HepG2 (cell line): Measurements from ENCODE around the gene PFKL. TPM values are rescaled to one million over a fixed set of nuclear protein-coding genes. Genes with fewer than 3 reads are reported as not detected.

Experiments
- ATAC-seq: fragments of 200-7000 bp; cut with Tn5 transposase; 3 replicates; pipeline ENCODE4 v1.9.1; 2020; ENCODE audit warnings: mild to moderate bottlenecking, moderate library complexity
- BruUV-seq: library from RNA; stranded (reverse); fragments of 400-500 nt; replicated peaks from 2 replicates; lab custom pipeline; 2021; lab: Mats Ljungman, UMichigan
- CTCF ChIA-PET: fragments of 300-600 bp; formaldehyde crosslinking; extraction: SDS; loops from one replicate; lab custom pipeline; 2021; ENCODE audit warnings: low total read pairs, inconsistent platforms, low intra/inter-chr PET ratio; lab: Yijun Ruan, JAX
- POLR2A ChIA-PET: fragments of 350-600 bp; sonication (Branson Sonifier 250); formaldehyde crosslinking; loops from one replicate; lab custom pipeline; 2020; ENCODE audit warnings: antibody characterized with exemption, inconsistent platforms; lab: Yijun Ruan, JAX
- DNase-seq: peaks from one replicate; pipeline ENCODE4 v3.0.0-alpha.2; 2015; ENCODE audit warnings: low spot score
- FAIRE-seq: peaks from 3 replicates; lab custom pipeline; 2011; peaks lifted over from hg19 to GRCh38; lab: Jason Lieb, UNC
- H2AFZ ChIP-seq: one replicate; pipeline ENCODE4 v1.6.1; 2011; ENCODE audit warnings: low read length, inconsistent platforms
- H3K27ac ChIP-seq: fragments of 300-600 bp; 3 replicates; pipeline ENCODE4 v1.8.0; 2011; ENCODE audit warnings: mixed run types, mild to moderate bottlenecking, mixed read lengths, low read length, inconsistent platforms; ENCODE audit not compliant: insufficient read depth; ENCODE audit errors: extremely low read length
- H3K27me3 ChIP-seq, 2 experiments: fragments of 200-600 bp in 1 of 2; 2 replicates in 1 of 2; 3 replicates in 1 of 2; pipeline versions ENCODE4 v1.6.0 to v1.8.0; 2011; ENCODE audit warnings: low read length in 2 of 2, mild to moderate bottlenecking in 2 of 2, moderate library complexity in 2 of 2, inconsistent platforms in 1 of 2; ENCODE audit not compliant: insufficient read depth in 2 of 2, control insufficient read depth in 1 of 2
- H3K36me3 ChIP-seq, 2 experiments: fragments of 200-600 bp in 1 of 2; replicated peaks in 1 of 2; 2 replicates in 1 of 2; 3 replicates in 1 of 2; pipeline versions ENCODE4 v1.5.1 to v1.8.0; 2011; ENCODE audit warnings: low read length in 2 of 2, inconsistent platforms in 1 of 2; ENCODE audit not compliant: insufficient read depth in 2 of 2, control insufficient read depth in 1 of 2
- H3K4me1 ChIP-seq: 2 replicates; pipeline ENCODE4 v1.5.1; 2012; ENCODE audit warnings: low read length, inconsistent platforms; ENCODE audit not compliant: insufficient read depth
- H3K4me2 ChIP-seq: 2 replicates; pipeline ENCODE4 v1.6.0; 2011; ENCODE audit warnings: low read depth, low read length, inconsistent platforms
- H3K4me3 ChIP-seq, 3 experiments: fragments of 200-600 bp in 1 of 3; sonication (generic), shearing (Covaris generic) in 1 of 3; replicated peaks in 1 of 3; 2 replicates each; pipeline ENCODE4 v1.5.1; 2011 to 2016; ENCODE audit warnings: low read length in 3 of 3, inconsistent platforms in 2 of 3, low read depth in 2 of 3, mild to moderate bottlenecking in 2 of 3, control low read depth in 1 of 3, mixed read lengths in 1 of 3; ENCODE audit not compliant: insufficient read depth in 1 of 3
- H3K79me2 ChIP-seq: one replicate; pipeline ENCODE4 v1.6.1; 2011; ENCODE audit warnings: low read length, inconsistent platforms; ENCODE audit not compliant: insufficient read depth
- H3K9ac ChIP-seq: 2 replicates; pipeline ENCODE4 v1.6.0; 2011; ENCODE audit warnings: mild to moderate bottlenecking, low read depth, low read length, inconsistent platforms; ENCODE audit not compliant: insufficient read depth
- H3K9me3 ChIP-seq: 2 replicates; pipeline ENCODE4 v1.5.1; 2012; ENCODE audit warnings: mild to moderate bottlenecking, low read length
- H4K20me1 ChIP-seq: 2 replicates; pipeline ENCODE4 v1.6.0; 2011; ENCODE audit warnings: inconsistent platforms, mild to moderate bottlenecking, low read length, moderate library complexity; ENCODE audit not compliant: insufficient read depth
- AGO2 ChIP-seq: fragments of 200-400 bp; formaldehyde crosslinking; optimal IDR thresholded peaks from 2 replicates; pipeline ENCODE3; 2017; ENCODE audit warnings: mild to moderate bottlenecking, low read depth, low read length, moderate library complexity
- GABPB1 ChIP-seq: IDR thresholded peaks from 2 replicates; pipeline ENCODE4 v1.6.1; 2016; ENCODE audit warnings: mild to moderate bottlenecking, missing genetic modification reagents, moderate library complexity, missing compliant biosample characterization
- PHF8 ChIP-seq: sonication (generic); formaldehyde crosslinking; IDR thresholded peaks from 2 replicates; pipeline ENCODE4 v1.5.0; 2020; ENCODE audit warnings: missing genetic modification reagents
- POLR2A ChIP-seq, 2 experiments: IDR thresholded peaks; 2 replicates each; pipeline ENCODE4 v1.6.1; 2011; ENCODE audit warnings: low read depth in 2 of 2, low read length in 2 of 2, mild to moderate bottlenecking in 1 of 2, moderate library complexity in 1 of 2; ENCODE audit not compliant: insufficient read depth in 1 of 2
- POLR2AphosphoS2 ChIP-seq: IDR thresholded peaks from 2 replicates; pipeline ENCODE4 v1.6.1; 2011; ENCODE audit warnings: low read depth, low read length, improper control_type of control experiment
- RBFOX2 ChIP-seq: fragments of 200-400 bp; formaldehyde crosslinking; IDR thresholded peaks from 2 replicates; pipeline ENCODE4 v1.6.1; 2017; ENCODE audit warnings: low read depth, mild to moderate bottlenecking, low read length
- REL ChIP-seq: sonication (generic); formaldehyde crosslinking; conservative IDR thresholded peaks from 2 replicates; pipeline ENCODE4 v1.8.0; 2022; ENCODE audit warnings: mild to moderate bottlenecking, missing genetic modification reagents, moderate library complexity
- ZNF543 ChIP-seq: sonication (generic); formaldehyde crosslinking; IDR thresholded peaks from 2 replicates; pipeline ENCODE4 v1.4.0; 2020; ENCODE audit warnings: mild to moderate bottlenecking, missing genetic modification reagents
- ZNF550 ChIP-seq: sonication (generic); formaldehyde crosslinking; IDR thresholded peaks from 2 replicates; pipeline ENCODE4 v1.4.0; 2020; ENCODE audit warnings: mild to moderate bottlenecking, missing genetic modification reagents, borderline replicate concordance
- WGBS: methylation state at CpG from one replicate; pipeline ENCODE4 v1.1.6; 2017; ENCODE audit warnings: low lambda C conversion rate; 5-methylcytosine and 5-hydroxymethylcytosine counted together
- in situ Hi-C: cut with HindIII; loops from 2 replicates; pipeline ENCODE4 v1.10.0; 2017; ENCODE audit warnings: low pct_unique_long_range_greater_than_20kb; ENCODE audit not compliant: extremely low pct_ligation_motif_present
- intact Hi-C: fragments of 100-400 bp; cut with micrococcal nuclease; formaldehyde crosslinking; loops from one replicate; pipeline ENCODE4 v1.10.0; 2022; ENCODE audit not compliant: unreplicated experiment
- polyA plus RNA-seq, 8 experiments: library from polyadenylated mRNA; depleted of rRNA in 3 of 8; stranded (reverse) in 7 of 8; unstranded in 1 of 8; fragments of >200 nt; fragmentation: Illumina TruSeq in 4 of 8; extraction: Trizol in 4 of 8; gene quantifications; 2 replicates each; pipeline versions ENCODE4 v1.2.1 to v1.2.3, GENCODE V29; 2011 to 2016; ENCODE audit warnings: low read depth in 4 of 8, missing spikeins in 1 of 8, mixed read lengths in 1 of 8; ENCODE audit not compliant: insufficient read depth in 1 of 8
- total RNA-seq, 5 experiments: library from RNA; depleted of rRNA; stranded (reverse); fragments of >200 nt; fragmentation: Illumina TruSeq; extraction: Trizol; gene quantifications; 2 replicates each; pipeline ENCODE4 v1.2.3, GENCODE V29; 2016; ENCODE audit warnings: low read depth in 1 of 5
- TF ChIP-seq, protein P1 (sequence below): sonication (generic); formaldehyde crosslinking; IDR thresholded peaks from 2 replicates; pipeline ENCODE4 v1.5.0; 2020; ENCODE audit warnings: mild to moderate bottlenecking, missing genetic modification reagents
- TF ChIP-seq, protein P2 (sequence below): sonication (generic); formaldehyde crosslinking; IDR thresholded peaks from 2 replicates; pipeline ENCODE4 v1.8.0; 2023; ENCODE audit warnings: mild to moderate bottlenecking, missing genetic modification reagents

The PFKL gene
- total and polyA plus RNA-seq, 2 of the 13 experiments (the other 11 are each of a cell fraction or from before 2014, with no cell fraction given), result 92.8 to 106 TPM

DNA sequence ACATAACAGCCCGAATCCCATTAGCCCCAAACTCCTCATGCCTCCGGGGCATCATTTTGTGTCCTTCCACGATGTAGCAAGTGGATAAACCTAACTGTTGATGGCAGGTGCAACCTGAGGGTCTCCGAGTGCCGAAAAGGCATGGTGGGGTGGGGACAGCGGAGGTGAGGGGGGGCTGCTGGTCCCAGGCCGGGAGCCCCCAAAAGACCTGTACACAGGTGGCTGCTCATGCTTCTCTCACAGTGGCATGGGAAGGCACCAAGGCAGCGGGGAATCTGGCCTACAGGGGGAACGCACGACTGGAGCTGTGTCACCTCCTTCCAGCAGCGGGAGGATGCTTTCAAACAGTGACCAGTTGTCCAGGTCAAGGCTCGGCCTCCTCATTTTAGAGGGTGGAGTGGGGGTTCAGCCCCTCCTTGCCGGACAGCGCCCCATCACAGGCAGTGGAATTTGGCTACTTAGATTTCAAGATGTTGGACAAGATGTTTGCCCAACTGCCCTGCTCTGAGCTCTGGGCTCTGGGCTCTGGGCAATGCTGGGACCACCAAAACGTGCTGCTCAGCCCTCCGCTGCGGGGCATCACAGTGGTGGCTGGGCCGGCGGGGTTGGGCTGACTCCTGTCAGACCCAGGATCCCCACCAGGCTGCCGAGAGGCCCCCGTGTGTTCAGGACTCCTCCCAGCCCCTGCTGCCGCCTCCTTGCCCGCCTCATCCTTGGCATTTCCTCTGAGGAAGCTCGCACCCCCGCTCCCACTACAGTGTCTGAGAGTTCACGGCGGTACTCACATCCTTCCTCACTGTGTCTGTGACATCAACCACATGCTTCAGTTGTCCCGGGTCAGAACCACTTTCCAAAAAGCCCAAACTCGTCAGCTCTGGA lies 45.8 kb upstream of the PFKL start:
- Histone ChIP-seq H4K20me1 (no peaks in the 10 kb centered on the region), H3K27ac (no peak overlapping the region), H3K4me2 (no peak overlapping the region), H3K4me1 (peaks cover 9% of the 10 kb centered on the region), H3K9ac (no peak overlapping the region), H2AFZ (no peak overlapping the region), H3K27me3 (no peaks in the 10 kb centered on the region), H3K36me3 (no peaks in the 10 kb centered on the region), H3K9me3 (no peaks in the 10 kb centered on the region), H3K79me2 (no peaks in the 10 kb centered on the region), H3K4me3 (no peak overlapping the region)
- intact Hi-C loops, result no loop called here
- TF ChIP-seq GABPB1 (CRISPR knock-in tag) (no peak), AGO2 (peak; percentile 19), POLR2AphosphoS2 (0 out of 2 replicates have a peak, but pooled peaks have one; percentile 37), RBFOX2 (peak; percentile 35; the same call in 1 of the 2 replicates), ZNF550 (no peak), ZNF543 (CRISPR knock-in tag) (no peak), PHF8 (CRISPR knock-in tag) (no peak), REL (CRISPR knock-in tag) (no peak), POLR2A (IDR thresholded peaks at IDR 0.05; ENCODE audit: insufficient read depth in 1 of 2, low read depth in 2 of 2, low read length in 2 of 2) (peak in 1 of 2 experiments; percentile 20; a peak in 2 of 4 replicates)
- TF ChIP-seq, protein P1, sequence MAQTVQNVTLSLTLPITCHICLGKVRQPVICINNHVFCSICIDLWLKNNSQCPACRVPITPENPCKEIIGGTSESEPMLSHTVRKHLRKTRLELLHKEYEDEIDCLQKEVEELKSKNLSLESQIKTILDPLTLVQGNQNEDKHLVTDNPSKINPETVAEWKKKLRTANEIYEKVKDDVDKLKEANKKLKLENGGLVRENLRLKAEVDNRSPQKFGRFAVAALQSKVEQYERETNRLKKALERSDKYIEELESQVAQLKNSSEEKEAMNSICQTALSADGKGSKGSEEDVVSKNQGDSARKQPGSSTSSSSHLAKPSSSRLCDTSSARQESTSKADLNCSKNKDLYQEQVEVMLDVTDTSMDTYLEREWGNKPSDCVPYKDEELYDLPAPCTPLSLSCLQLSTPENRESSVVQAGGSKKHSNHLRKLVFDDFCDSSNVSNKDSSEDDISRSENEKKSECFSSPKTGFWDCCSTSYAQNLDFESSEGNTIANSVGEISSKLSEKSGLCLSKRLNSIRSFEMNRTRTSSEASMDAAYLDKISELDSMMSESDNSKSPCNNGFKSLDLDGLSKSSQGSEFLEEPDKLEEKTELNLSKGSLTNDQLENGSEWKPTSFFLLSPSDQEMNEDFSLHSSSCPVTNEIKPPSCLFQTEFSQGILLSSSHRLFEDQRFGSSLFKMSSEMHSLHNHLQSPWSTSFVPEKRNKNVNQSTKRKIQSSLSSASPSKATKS, result no peak
- TF ChIP-seq, protein P2, sequence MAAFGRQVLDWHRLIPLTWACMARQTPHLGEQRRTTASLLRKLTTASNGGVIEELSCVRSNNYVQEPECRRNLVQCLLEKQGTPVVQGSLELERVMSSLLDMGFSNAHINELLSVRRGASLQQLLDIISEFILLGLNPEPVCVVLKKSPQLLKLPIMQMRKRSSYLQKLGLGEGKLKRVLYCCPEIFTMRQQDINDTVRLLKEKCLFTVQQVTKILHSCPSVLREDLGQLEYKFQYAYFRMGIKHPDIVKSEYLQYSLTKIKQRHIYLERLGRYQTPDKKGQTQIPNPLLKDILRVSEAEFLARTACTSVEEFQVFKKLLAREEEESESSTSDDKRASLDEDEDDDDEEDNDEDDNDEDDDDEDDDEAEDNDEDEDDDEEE (CRISPR knock-in tag), result no peak
- POLR2A ChIA-PET, result no interaction called here
- no peak for FAIRE-seq
- no peak for DNase-seq
- ATAC-seq, result no peak
- CTCF ChIA-PET, result no interaction called here
- BruUV-seq, result no TSS peak
- 95% methylated on average over 20 of the region's 29 CpGs for WGBS
- in situ Hi-C loops, result no loop called here
